Vagina (tissue), 2 donors: Measurements from ENCODE around the gene SETD1A.

Source experiments
- POLR2A ChIP-seq, 2 donors: fragments of 450-650 bp; IDR thresholded peaks; one replicate each; pipeline ENCODE4 v1.6.1; 2017; ENCODE audit warnings: antibody characterized with exemption in 2 of 2, mild to moderate bottlenecking in 2 of 2, moderate library complexity in 2 of 2
- POLR2AphosphoS5 ChIP-seq, 2 donors: sonication (generic); formaldehyde crosslinking; IDR thresholded peaks; one replicate each; pipeline ENCODE4 v1.9.0; 2017; ENCODE audit warnings: antibody characterized with exemption in 2 of 2, mild to moderate bottlenecking in 2 of 2, low read depth in 1 of 2; ENCODE audit not compliant: insufficient read depth in 1 of 2
- TF ChIP-seq, protein P1 (sequence below), 3 experiments: fragments of 450-650 bp in 2 of 3; fragments of 200-600 bp in 1 of 3; sonication (generic) in 1 of 3; IDR thresholded peaks; one replicate each; pipeline ENCODE4 v1.5.1; 2017 to 2019; ENCODE audit warnings: antibody characterized with exemption in 3 of 3, mild to moderate bottlenecking in 2 of 3, moderate library complexity in 2 of 3

- TF ChIP-seq, protein P1, sequence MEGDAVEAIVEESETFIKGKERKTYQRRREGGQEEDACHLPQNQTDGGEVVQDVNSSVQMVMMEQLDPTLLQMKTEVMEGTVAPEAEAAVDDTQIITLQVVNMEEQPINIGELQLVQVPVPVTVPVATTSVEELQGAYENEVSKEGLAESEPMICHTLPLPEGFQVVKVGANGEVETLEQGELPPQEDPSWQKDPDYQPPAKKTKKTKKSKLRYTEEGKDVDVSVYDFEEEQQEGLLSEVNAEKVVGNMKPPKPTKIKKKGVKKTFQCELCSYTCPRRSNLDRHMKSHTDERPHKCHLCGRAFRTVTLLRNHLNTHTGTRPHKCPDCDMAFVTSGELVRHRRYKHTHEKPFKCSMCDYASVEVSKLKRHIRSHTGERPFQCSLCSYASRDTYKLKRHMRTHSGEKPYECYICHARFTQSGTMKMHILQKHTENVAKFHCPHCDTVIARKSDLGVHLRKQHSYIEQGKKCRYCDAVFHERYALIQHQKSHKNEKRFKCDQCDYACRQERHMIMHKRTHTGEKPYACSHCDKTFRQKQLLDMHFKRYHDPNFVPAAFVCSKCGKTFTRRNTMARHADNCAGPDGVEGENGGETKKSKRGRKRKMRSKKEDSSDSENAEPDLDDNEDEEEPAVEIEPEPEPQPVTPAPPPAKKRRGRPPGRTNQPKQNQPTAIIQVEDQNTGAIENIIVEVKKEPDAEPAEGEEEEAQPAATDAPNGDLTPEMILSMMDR (IDR thresholded peaks at IDR 0.05): no peak
- TF ChIP-seq POLR2AphosphoS5 (IDR thresholded peaks at IDR 0.05; ENCODE audit: insufficient read depth in 1 of 2, low read depth in 1 of 2): no peak
- no peak for TF ChIP-seq POLR2A (IDR thresholded peaks at IDR 0.05)
These were observed 25.8 kb downstream of the SETD1A start for GRCh38 chr16:30983289-30983889.
